HepG2 (cell line): ENCODE data around the gene RASSF4. TPM values are rescaled to one million over a fixed set of nuclear protein-coding genes. Genes with fewer than 3 reads are reported as not detected.
A peak's percentile ranks its signal among the peaks of the same experiment; 100 is the strongest.

Experiments
- ADNP ChIP-seq: sonication (generic); formaldehyde crosslinking; IDR thresholded peaks from 2 replicates; pipeline ENCODE4 v1.4.0; 2020; ENCODE audit warnings: missing genetic modification reagents
- GFI1 ChIP-seq: sonication (generic); formaldehyde crosslinking; IDR thresholded peaks from 2 replicates; pipeline ENCODE4 v1.5.0; 2020; ENCODE audit warnings: missing genetic modification reagents, mild to moderate bottlenecking, borderline replicate concordance
- NR2F2 ChIP-seq: IDR thresholded peaks from 2 replicates; pipeline ENCODE4 v1.6.1; 2012; ENCODE audit warnings: low read depth, inconsistent platforms, borderline replicate concordance
- SIN3B ChIP-seq: fragments of 150-350 bp; IDR thresholded peaks from 2 replicates; pipeline ENCODE4 v1.6.1; 2014; ENCODE audit warnings: low read length
- SRSF4 ChIP-seq: fragments of 200-400 bp; formaldehyde crosslinking; IDR thresholded peaks from one replicate; pipeline ENCODE4 v1.6.1; 2018; ENCODE audit warnings: mild to moderate bottlenecking, low read depth, low read length, moderate library complexity; ENCODE audit not compliant: poor library complexity, severe bottlenecking
- TSC22D2 ChIP-seq: sonication (generic); formaldehyde crosslinking; IDR thresholded peaks from 2 replicates; pipeline ENCODE4 v1.5.1; 2020; ENCODE audit warnings: missing genetic modification reagents, mild to moderate bottlenecking, borderline replicate concordance
- ZNF282 ChIP-seq: fragments of 450-650 bp; IDR thresholded peaks from 2 replicates; pipeline ENCODE4 v1.6.1; 2018; ENCODE audit not compliant: partially characterized antibody
- ZNF569 ChIP-seq: sonication (generic); formaldehyde crosslinking; IDR thresholded peaks from 2 replicates; pipeline ENCODE4 v1.5.0; 2020; ENCODE audit warnings: mild to moderate bottlenecking, missing genetic modification reagents, moderate library complexity, borderline replicate concordance
- polyA plus RNA-seq, 8 experiments: library from polyadenylated mRNA; depleted of rRNA in 3 of 8; stranded (reverse) in 7 of 8; unstranded in 1 of 8; fragments of >200 nt; fragmentation: Illumina TruSeq in 4 of 8; extraction: Trizol in 4 of 8; gene quantifications; 2 replicates each; pipeline versions ENCODE4 v1.2.1 to v1.2.3, GENCODE V29; 2011 to 2016; ENCODE audit warnings: low read depth in 4 of 8, missing spikeins in 1 of 8, mixed read lengths in 1 of 8; ENCODE audit not compliant: insufficient read depth in 1 of 8
- total RNA-seq, 5 experiments: library from RNA; depleted of rRNA; stranded (reverse); fragments of >200 nt; fragmentation: Illumina TruSeq; extraction: Trizol; gene quantifications; 2 replicates each; pipeline ENCODE4 v1.2.3, GENCODE V29; 2016; ENCODE audit warnings: low read depth in 1 of 5
- TF ChIP-seq, protein P1 (sequence below): sonication (generic); formaldehyde crosslinking; IDR thresholded peaks from 2 replicates; pipeline ENCODE4 v1.9.0; 2022; ENCODE audit warnings: low read depth, missing genetic modification reagents
- TF ChIP-seq, protein P2 (sequence below): fragments of 450-650 bp; IDR thresholded peaks from 2 replicates; pipeline ENCODE4 v1.6.1; 2016
- TF ChIP-seq, protein P3 (sequence below): IDR thresholded peaks from 2 replicates; pipeline ENCODE4 v1.6.1; 2016; ENCODE audit warnings: mild to moderate bottlenecking
- TF ChIP-seq, protein P4 (sequence below): sonication (generic); formaldehyde crosslinking; IDR thresholded peaks from 2 replicates; pipeline ENCODE4 v1.5.0; 2020; ENCODE audit warnings: mild to moderate bottlenecking, missing genetic modification reagents, borderline replicate concordance

RASSF4 gene
- total and polyA plus RNA-seq, 2 of the 13 experiments (the other 11 are each of a cell fraction or from before 2014, with no cell fraction given) = 34.0 to 51.7 TPM

DNA sequence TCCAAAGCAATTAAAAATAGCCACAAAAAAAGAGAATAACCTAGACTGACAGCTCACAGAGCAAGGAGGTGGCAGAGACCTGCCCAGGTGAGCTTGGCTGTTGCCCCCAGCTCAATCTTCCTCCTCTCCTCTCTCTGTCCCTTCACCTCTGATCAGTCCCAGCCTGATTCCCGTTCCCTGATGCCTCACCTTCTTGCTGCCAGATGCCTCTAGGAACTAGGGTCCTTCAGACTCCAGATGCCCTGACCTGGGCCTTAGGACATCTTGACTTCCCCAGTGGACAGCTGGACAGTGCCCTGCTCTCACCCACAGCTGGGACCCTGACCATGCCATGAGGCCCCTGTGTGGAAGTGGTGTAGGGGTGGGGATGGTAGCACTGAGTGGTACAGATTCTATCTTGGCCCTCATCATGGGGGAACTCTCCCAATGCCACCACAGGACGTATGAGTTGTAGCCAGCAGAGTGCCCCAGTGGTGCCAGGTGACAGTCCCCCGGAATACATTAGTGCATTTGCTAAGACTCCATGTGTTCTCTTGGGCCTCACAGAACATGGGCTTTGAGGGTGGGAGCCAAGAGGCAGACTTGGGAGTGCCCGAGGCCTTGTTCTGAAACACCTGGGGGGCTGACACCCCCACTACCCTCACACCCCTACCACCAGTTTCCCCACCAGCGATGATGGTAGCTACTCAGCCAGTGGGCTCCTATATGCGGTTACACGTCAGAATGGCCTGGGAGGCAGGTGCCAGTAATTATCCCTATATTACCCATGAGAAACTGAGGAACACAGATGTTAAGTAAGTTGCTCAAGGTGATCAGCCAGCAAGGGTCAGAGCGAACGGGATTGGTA is 17.0 kb downstream of the RASSF4 start (continued):
- TF ChIP-seq, protein P1, sequence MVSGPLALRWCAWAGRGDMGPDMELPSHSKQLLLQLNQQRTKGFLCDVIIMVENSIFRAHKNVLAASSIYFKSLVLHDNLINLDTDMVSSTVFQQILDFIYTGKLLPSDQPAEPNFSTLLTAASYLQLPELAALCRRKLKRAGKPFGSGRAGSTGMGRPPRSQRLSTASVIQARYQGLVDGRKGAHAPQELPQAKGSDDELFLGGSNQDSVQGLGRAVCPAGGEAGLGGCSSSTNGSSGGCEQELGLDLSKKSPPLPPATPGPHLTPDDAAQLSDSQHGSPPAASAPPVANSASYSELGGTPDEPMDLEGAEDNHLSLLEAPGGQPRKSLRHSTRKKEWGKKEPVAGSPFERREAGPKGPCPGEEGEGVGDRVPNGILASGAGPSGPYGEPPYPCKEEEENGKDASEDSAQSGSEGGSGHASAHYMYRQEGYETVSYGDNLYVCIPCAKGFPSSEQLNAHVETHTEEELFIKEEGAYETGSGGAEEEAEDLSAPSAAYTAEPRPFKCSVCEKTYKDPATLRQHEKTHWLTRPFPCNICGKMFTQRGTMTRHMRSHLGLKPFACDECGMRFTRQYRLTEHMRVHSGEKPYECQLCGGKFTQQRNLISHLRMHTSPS = peak; percentile 88
- TF ChIP-seq, protein P2, sequence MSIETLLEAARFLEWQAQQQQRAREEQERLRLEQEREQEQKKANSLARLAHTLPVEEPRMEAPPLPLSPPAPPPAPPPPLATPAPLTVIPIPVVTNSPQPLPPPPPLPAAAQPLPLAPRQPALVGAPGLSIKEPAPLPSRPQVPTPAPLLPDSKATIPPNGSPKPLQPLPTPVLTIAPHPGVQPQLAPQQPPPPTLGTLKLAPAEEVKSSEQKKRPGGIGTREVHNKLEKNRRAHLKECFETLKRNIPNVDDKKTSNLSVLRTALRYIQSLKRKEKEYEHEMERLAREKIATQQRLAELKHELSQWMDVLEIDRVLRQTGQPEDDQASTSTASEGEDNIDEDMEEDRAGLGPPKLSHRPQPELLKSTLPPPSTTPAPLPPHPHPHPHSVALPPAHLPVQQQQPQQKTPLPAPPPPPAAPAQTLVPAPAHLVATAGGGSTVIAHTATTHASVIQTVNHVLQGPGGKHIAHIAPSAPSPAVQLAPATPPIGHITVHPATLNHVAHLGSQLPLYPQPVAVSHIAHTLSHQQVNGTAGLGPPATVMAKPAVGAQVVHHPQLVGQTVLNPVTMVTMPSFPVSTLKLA = no peak
- TF ChIP-seq ADNP (CRISPR knock-in tag) (no peak), NR2F2 (no peak), ZNF282 (no peak), TSC22D2 (CRISPR knock-in tag) (0 out of 2 replicates have a peak, but pooled peaks have one; percentile 23), GFI1 (CRISPR knock-in tag) (no peak; the same call in 1 of the 2 replicates), SIN3B (no peak), ZNF569 (CRISPR knock-in tag) (0 out of 2 replicates have a peak, but pooled peaks have one; percentile 26), SRSF4 (no peak)
- TF ChIP-seq, protein P3, sequence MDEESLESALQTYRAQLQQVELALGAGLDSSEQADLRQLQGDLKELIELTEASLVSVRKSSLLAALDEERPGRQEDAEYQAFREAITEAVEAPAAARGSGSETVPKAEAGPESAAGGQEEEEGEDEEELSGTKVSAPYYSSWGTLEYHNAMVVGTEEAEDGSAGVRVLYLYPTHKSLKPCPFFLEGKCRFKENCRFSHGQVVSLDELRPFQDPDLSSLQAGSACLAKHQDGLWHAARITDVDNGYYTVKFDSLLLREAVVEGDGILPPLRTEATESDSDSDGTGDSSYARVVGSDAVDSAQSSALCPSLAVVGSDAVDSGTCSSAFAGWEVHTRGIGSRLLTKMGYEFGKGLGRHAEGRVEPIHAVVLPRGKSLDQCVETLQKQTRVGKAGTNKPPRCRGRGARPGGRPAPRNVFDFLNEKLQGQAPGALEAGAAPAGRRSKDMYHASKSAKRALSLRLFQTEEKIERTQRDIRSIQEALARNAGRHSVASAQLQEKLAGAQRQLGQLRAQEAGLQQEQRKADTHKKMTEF (CRISPR knock-in tag) = no peak
- TF ChIP-seq, protein P4, sequence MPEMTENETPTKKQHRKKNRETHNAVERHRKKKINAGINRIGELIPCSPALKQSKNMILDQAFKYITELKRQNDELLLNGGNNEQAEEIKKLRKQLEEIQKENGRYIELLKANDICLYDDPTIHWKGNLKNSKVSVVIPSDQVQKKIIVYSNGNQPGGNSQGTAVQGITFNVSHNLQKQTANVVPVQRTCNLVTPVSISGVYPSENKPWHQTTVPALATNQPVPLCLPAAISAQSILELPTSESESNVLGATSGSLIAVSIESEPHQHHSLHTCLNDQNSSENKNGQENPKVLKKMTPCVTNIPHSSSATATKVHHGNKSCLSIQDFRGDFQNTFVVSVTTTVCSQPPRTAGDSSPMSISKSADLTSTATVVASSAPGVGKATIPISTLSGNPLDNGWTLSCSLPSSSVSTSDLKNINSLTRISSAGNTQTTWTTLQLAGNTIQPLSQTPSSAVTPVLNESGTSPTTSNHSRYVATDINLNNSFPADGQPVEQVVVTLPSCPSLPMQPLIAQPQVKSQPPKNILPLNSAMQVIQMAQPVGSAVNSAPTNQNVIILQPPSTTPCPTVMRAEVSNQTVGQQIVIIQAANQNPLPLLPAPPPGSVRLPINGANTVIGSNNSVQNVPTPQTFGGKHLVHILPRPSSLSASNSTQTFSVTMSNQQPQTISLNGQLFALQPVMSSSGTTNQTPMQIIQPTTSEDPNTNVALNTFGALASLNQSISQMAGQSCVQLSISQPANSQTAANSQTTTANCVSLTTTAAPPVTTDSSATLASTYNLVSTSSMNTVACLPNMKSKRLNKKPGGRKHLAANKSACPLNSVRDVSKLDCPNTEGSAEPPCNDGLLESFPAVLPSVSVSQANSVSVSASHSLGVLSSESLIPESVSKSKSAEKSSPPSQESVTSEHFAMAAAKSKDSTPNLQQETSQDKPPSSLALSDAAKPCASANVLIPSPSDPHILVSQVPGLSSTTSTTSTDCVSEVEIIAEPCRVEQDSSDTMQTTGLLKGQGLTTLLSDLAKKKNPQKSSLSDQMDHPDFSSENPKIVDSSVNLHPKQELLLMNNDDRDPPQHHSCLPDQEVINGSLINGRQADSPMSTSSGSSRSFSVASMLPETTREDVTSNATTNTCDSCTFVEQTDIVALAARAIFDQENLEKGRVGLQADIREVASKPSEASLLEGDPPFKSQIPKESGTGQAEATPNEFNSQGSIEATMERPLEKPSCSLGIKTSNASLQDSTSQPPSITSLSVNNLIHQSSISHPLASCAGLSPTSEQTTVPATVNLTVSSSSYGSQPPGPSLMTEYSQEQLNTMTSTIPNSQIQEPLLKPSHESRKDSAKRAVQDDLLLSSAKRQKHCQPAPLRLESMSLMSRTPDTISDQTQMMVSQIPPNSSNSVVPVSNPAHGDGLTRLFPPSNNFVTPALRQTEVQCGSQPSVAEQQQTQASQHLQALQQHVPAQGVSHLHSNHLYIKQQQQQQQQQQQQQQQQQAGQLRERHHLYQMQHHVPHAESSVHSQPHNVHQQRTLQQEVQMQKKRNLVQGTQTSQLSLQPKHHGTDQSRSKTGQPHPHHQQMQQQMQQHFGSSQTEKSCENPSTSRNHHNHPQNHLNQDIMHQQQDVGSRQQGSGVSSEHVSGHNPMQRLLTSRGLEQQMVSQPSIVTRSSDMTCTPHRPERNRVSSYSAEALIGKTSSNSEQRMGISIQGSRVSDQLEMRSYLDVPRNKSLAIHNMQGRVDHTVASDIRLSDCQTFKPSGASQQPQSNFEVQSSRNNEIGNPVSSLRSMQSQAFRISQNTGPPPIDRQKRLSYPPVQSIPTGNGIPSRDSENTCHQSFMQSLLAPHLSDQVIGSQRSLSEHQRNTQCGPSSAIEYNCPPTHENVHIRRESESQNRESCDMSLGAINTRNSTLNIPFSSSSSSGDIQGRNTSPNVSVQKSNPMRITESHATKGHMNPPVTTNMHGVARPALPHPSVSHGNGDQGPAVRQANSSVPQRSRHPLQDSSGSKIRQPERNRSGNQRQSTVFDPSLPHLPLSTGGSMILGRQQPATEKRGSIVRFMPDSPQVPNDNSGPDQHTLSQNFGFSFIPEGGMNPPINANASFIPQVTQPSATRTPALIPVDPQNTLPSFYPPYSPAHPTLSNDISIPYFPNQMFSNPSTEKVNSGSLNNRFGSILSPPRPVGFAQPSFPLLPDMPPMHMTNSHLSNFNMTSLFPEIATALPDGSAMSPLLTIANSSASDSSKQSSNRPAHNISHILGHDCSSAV (CRISPR knock-in tag) = no peak
